Transverse colon (tissue), 4 donors: ENCODE results near the gene PKD2L2. TPM values are rescaled to one million over a fixed set of nuclear protein-coding genes. Genes with fewer than 3 reads are reported as not detected.

ENCODE experiments used
- DNase-seq: peaks from one replicate; pipeline ENCODE4 v3.0.0-alpha.2; 2019
- H3K27ac ChIP-seq, 4 donors: fragments of 200-600 bp; sonication (generic); 2 replicates each; pipeline ENCODE4 v1.5.1; 2016 to 2018; ENCODE audit warnings: inconsistent platforms in 4 of 4
- H3K27me3 ChIP-seq: fragments of 200-600 bp; sonication (generic); 2 replicates; pipeline ENCODE4 v1.5.1; 2017; ENCODE audit warnings: inconsistent platforms
- H3K36me3 ChIP-seq, 4 donors: fragments of 200-600 bp; sonication (generic); 2 replicates each; pipeline ENCODE4 v1.5.1; 2017 to 2019; ENCODE audit warnings: inconsistent platforms in 4 of 4
- H3K4me1 ChIP-seq, 4 donors: fragments of 200-600 bp; sonication (generic); 2 replicates each; pipeline ENCODE4 v1.5.1; 2017 to 2020; ENCODE audit warnings: inconsistent platforms in 4 of 4
- H3K4me3 ChIP-seq, 4 donors: fragments of 200-600 bp; sonication (generic); 1 replicate in 1 of 4; 2 replicates in 3 of 4; pipeline versions ENCODE4 v1.5.1 to v1.6.1; 2017 to 2019; ENCODE audit warnings: inconsistent platforms in 4 of 4
- H3K9me3 ChIP-seq, 2 donors: fragments of 200-600 bp; sonication (generic); 2 replicates each; pipeline ENCODE4 v1.5.1; 2017 to 2019; ENCODE audit warnings: inconsistent platforms in 2 of 2
- EP300 ChIP-seq: sonication (generic); formaldehyde crosslinking; IDR thresholded peaks from one replicate; pipeline ENCODE4 v1.6.1; 2017; ENCODE audit warnings: antibody characterized with exemption, low read depth
- POLR2A ChIP-seq: fragments of 450-650 bp; IDR thresholded peaks from one replicate; pipeline ENCODE4 v1.6.1; 2016; ENCODE audit warnings: antibody characterized with exemption, mild to moderate bottlenecking, moderate library complexity
- POLR2AphosphoS5 ChIP-seq, 3 donors: sonication (generic); formaldehyde crosslinking; IDR thresholded peaks; one replicate each; pipeline ENCODE4 v1.6.1; 2016; ENCODE audit warnings: antibody characterized with exemption in 3 of 3
- WGBS, 2 donors: methylation state at CpG; one replicate each; pipeline ENCODE4 v1.1.5; 2018; ENCODE audit warnings: low coverage in 1 of 2; 5-methylcytosine and 5-hydroxymethylcytosine counted together
- in situ Hi-C, 4 donors: fragments of 200-750 bp; cut with MboI; loops; one replicate each; pipeline versions ENCODE4 v1.15.0 to v1.15.1; 2017; ENCODE audit warnings: low sequenced_read_pairs in 3 of 4, low pct_ligation_motif_present in 1 of 4, low pct_unique_long_range_greater_than_20kb in 1 of 4
- intact Hi-C: fragments of 100-400 bp; cut with DNase I; formaldehyde crosslinking; loops from one replicate; pipeline ENCODE4 v1.15.1; 2023; ENCODE audit warnings: low total_unique reads
- total RNA-seq, 4 donors: library from RNA; depleted of rRNA; stranded (reverse); fragments of >200 nt; gene quantifications; one replicate each; pipeline ENCODE4 v1.1.0, GENCODE V29; 2016
- TF ChIP-seq, protein P1 (sequence below), 5 experiments: fragments of 200-600 bp in 3 of 5; fragments of 450-650 bp in 2 of 5; sonication (generic) in 3 of 5; IDR thresholded peaks; 1 replicate in 2 of 5; 2 replicates in 3 of 5; pipeline ENCODE4 v1.5.1; 2016 to 2017; ENCODE audit warnings: antibody characterized with exemption in 5 of 5, inconsistent platforms in 3 of 5, mild to moderate bottlenecking in 2 of 5, moderate library complexity in 1 of 5

PKD2L2 gene
- total RNA-seq, 4 donors from 2014 or later, result not detected

DNA sequence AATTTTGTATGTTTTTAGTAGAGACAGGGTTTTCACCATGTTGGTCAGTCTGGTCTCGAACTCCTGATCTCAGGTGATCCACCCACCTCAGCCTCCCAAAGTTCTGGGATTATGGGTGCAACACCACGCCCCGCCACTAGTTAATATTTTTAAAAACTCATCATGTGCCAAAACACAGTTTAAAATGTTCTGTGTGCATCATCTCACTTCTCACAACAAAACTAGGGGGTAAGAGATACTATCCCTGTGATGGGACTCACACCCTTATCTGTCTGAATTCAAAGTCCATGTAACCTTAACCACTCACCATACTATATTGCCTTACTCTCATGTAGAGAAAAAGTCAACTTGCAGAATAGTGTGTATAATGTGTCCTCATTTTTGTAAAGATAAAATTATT is 2.6 kb downstream of the PKD2L2 start:
- DNase-seq, result no peak
- no peak for TF ChIP-seq POLR2AphosphoS5 (IDR thresholded peaks at IDR 0.05)
- TF ChIP-seq, protein P1, sequence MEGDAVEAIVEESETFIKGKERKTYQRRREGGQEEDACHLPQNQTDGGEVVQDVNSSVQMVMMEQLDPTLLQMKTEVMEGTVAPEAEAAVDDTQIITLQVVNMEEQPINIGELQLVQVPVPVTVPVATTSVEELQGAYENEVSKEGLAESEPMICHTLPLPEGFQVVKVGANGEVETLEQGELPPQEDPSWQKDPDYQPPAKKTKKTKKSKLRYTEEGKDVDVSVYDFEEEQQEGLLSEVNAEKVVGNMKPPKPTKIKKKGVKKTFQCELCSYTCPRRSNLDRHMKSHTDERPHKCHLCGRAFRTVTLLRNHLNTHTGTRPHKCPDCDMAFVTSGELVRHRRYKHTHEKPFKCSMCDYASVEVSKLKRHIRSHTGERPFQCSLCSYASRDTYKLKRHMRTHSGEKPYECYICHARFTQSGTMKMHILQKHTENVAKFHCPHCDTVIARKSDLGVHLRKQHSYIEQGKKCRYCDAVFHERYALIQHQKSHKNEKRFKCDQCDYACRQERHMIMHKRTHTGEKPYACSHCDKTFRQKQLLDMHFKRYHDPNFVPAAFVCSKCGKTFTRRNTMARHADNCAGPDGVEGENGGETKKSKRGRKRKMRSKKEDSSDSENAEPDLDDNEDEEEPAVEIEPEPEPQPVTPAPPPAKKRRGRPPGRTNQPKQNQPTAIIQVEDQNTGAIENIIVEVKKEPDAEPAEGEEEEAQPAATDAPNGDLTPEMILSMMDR (IDR thresholded peaks at IDR 0.05), result peak in 2 of 5 experiments; percentile 12 to 14
- no peak for TF ChIP-seq EP300
- no peak for TF ChIP-seq POLR2A
- H3K27me3 ChIP-seq, result no peaks in the 10 kb centered on the region
- in situ Hi-C loops, result no loop called here
- H3K36me3 ChIP-seq, result no peaks in the 10 kb centered on the region
- H3K4me3 ChIP-seq, result no peak overlapping the region
- intact Hi-C loops, result no loop called here
- peaks cover 0 to 7% (median 0%) of the 10 kb centered on the region in 4 donors for H3K4me1 ChIP-seq
- H3K9me3 ChIP-seq, result no peaks in the 10 kb centered on the region
- WGBS, 2 donors, result 93% methylated on average over 3 of the region's 3 CpGs; no CpG with 5 or more reads in 1 of the 2 donors
- no peak overlapping the region for H3K27ac ChIP-seq

DNA sequence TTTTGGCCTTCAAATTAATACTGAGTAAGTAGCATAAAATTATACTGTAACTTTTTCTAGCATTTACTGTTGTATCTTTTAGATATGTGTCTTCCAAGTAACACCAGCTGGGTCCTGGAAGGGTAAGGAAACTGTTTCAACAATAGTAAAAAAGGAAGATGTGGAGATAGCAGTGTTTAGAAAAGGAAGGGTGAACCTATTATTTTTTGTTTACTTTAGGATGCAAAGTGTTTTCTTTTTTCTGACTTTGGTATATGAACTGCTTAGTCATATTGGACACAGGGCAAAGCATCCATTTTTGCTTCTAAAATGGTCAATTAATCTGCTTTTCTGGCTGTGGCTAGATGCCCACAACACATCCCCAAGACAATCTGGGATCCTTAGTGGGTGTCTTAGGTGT is 5.3 kb downstream of the PKD2L2 start:
- TF ChIP-seq, protein P1 (IDR thresholded peaks at IDR 0.05), result no peak
- TF ChIP-seq POLR2A (no peak), POLR2AphosphoS5 (IDR thresholded peaks at IDR 0.05) (no peak), EP300 (no peak)
- in situ Hi-C loops (no loop called here), intact Hi-C loops (no loop called here)
- Histone ChIP-seq H3K4me1 (no peaks in the 10 kb centered on the region), H3K27ac (no peak overlapping the region), H3K4me3 (no peak overlapping the region), H3K9me3 (no peaks in the 10 kb centered on the region), H3K27me3 (no peaks in the 10 kb centered on the region), H3K36me3 (no peaks in the 10 kb centered on the region)
- DNase-seq, result no peak

DNA sequence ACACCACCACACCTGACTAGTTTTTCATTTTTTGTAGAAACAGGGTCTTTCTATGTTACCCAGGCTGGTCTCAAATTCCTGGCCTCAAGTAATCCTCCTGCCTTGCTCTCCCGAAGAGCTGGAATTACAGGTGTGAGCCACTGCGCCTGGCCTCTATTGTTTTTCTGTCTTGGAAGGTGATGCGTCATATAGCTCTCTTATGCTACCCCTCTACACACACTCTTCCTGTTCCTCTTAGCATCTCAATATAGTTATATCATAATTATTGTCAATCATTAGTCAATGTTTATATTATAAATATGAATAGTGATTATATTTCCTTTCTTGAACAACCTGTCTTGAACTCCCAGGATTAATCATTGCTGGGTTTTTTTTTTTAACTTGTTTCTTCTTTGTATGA is 7.3 kb downstream of the PKD2L2 start:
- in situ Hi-C loops (no loop called here), intact Hi-C loops (no loop called here)
- Histone ChIP-seq H3K4me3 (no peak overlapping the region), H3K36me3 (no peaks in the 10 kb centered on the region), H3K27ac (no peak overlapping the region), H3K27me3 (no peaks in the 10 kb centered on the region), H3K9me3 (no peaks in the 10 kb centered on the region), H3K4me1 (no peaks in the 10 kb centered on the region)
- TF ChIP-seq POLR2A (no peak), EP300 (no peak), POLR2AphosphoS5 (IDR thresholded peaks at IDR 0.05) (no peak)
- TF ChIP-seq, protein P1 (IDR thresholded peaks at IDR 0.05), result no peak
- WGBS, 2 donors, result 67 to 92% methylated on average over 2 to 3 of the region's 3 CpGs
- no peak for DNase-seq

DNA sequence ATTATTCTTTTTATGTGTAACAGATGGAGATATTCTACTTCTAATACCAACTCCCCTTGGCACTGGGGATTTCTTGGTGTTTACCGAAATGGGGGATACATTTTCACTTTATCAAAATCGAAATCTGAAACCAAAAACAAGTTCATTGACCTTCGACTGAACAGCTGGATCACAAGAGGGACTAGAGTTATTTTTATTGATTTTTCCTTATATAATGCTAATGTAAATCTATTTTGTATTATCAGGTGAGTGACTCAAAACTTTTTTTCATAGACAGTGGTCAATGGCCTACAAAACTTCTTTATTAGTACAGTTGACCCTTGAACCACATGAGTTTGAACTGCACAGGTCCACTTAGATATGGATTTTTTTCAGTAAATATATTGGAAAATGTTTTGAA is 10.2 kb downstream of the PKD2L2 start:
- DNase-seq, result no peak
- H3K27me3 ChIP-seq, result no peaks in the 10 kb centered on the region
- TF ChIP-seq POLR2AphosphoS5 (IDR thresholded peaks at IDR 0.05) (no peak), EP300 (no peak), POLR2A (no peak)
- TF ChIP-seq, protein P1 (IDR thresholded peaks at IDR 0.05), result no peak
- H3K9me3 ChIP-seq, result no peaks in the 10 kb centered on the region
- no peak overlapping the region for H3K4me3 ChIP-seq
- intact Hi-C loops (no loop called here), in situ Hi-C loops (no loop called here)
- H3K36me3 ChIP-seq, result no peaks in the 10 kb centered on the region
- no peak overlapping the region for H3K27ac ChIP-seq
- no peaks in the 10 kb centered on the region for H3K4me1 ChIP-seq
- 69 to 86% methylated on average over 3 of the region's 3 CpGs for WGBS, 2 donors
